Mesenchymal stem cell (in vitro differentiated cells and primary cell): ENCODE data around the gene HSD17B4.
"Not testable (repeated sequence)": the region's sequence is repeated elsewhere in the genome, so short reads cannot be mapped to it uniquely, and the experiment has no call there.

Experiments
- DNase-seq: peaks from one replicate; pipeline ENCODE4 v3.0.0-alpha.2; 2013
- H2AFZ ChIP-seq: one replicate; pipeline ENCODE4 v1.6.1; 2013; ENCODE audit warnings: low read depth, mild to moderate bottlenecking, control low read depth, inconsistent platforms, low read length, moderate library complexity
- H2AK5ac ChIP-seq: 2 replicates; pipeline ENCODE4 v1.6.1; 2013; ENCODE audit warnings: low read length, moderate library complexity, mild to moderate bottlenecking, inconsistent platforms; ENCODE audit not compliant: severe bottlenecking
- H2BK120ac ChIP-seq: one replicate; pipeline ENCODE4 v1.6.1; 2013; ENCODE audit warnings: low read depth, mild to moderate bottlenecking, inconsistent platforms, low read length, moderate library complexity
- H2BK12ac ChIP-seq, 2 experiments: one replicate each; pipeline ENCODE4 v1.6.1; 2013; ENCODE audit warnings: inconsistent platforms in 2 of 2, low read length in 2 of 2, mild to moderate bottlenecking in 2 of 2, moderate library complexity in 2 of 2, control low read depth in 1 of 2
- H2BK15ac ChIP-seq: one replicate; pipeline ENCODE4 v1.6.1; 2013; ENCODE audit warnings: mild to moderate bottlenecking, low read depth, inconsistent platforms; ENCODE audit not compliant: poor library complexity, severe bottlenecking
- H2BK5ac ChIP-seq: 2 replicates; pipeline ENCODE4 v1.6.1; 2013; ENCODE audit warnings: low read depth, mild to moderate bottlenecking, low read length, control low read depth, inconsistent platforms; ENCODE audit not compliant: poor library complexity, severe bottlenecking
- H3K14ac ChIP-seq, 2 experiments: one replicate each; pipeline ENCODE4 v1.6.1; 2013; ENCODE audit warnings: inconsistent platforms in 2 of 2, low read length in 2 of 2, control low read depth in 1 of 2, mild to moderate bottlenecking in 1 of 2, moderate library complexity in 1 of 2
- H3K18ac ChIP-seq, 2 experiments: one replicate each; pipeline ENCODE4 v1.6.1; 2013; ENCODE audit warnings: inconsistent platforms in 2 of 2, low read length in 2 of 2, control low read depth in 1 of 2, low read depth in 1 of 2, mild to moderate bottlenecking in 1 of 2
- H3K23ac ChIP-seq, 2 experiments: one replicate each; pipeline ENCODE4 v1.6.1; 2013; ENCODE audit warnings: inconsistent platforms in 2 of 2, low read length in 2 of 2, mild to moderate bottlenecking in 2 of 2, moderate library complexity in 2 of 2, control low read depth in 1 of 2
- H3K27ac ChIP-seq: 2 replicates; pipeline ENCODE4 v1.5.1; 2013; ENCODE audit warnings: mild to moderate bottlenecking, moderate library complexity, low read length, control low read depth, inconsistent platforms; ENCODE audit not compliant: poor library complexity, severe bottlenecking
- H3K27me3 ChIP-seq, 2 experiments: 2 replicates each; pipeline versions ENCODE4 v1.6.1 to v1.7.0; 2013; ENCODE audit warnings: low read length in 2 of 2, mild to moderate bottlenecking in 2 of 2, moderate library complexity in 2 of 2, control low read depth in 1 of 2, inconsistent platforms in 1 of 2; ENCODE audit not compliant: control insufficient read depth in 1 of 2, insufficient read depth in 1 of 2
- H3K36me3 ChIP-seq, 2 experiments: 2 replicates each; pipeline versions ENCODE4 v1.6.1 to v1.7.0; 2013; ENCODE audit warnings: low read length in 2 of 2, control low read depth in 1 of 2, inconsistent platforms in 1 of 2, low read depth in 1 of 2, mild to moderate bottlenecking in 1 of 2; ENCODE audit not compliant: insufficient read depth in 2 of 2, control insufficient read depth in 1 of 2
- H3K4ac ChIP-seq, 2 experiments: one replicate each; pipeline ENCODE4 v1.6.1; 2013; ENCODE audit warnings: inconsistent platforms in 2 of 2, low read length in 2 of 2, mild to moderate bottlenecking in 2 of 2, moderate library complexity in 2 of 2, control low read depth in 1 of 2, low read depth in 1 of 2
- H3K4me1 ChIP-seq: 2 replicates; pipeline ENCODE4 v1.6.1; 2013; ENCODE audit warnings: low read depth, low read length, control low read depth; ENCODE audit not compliant: control insufficient read depth, insufficient read depth
- H3K4me2 ChIP-seq: 2 replicates; pipeline ENCODE4 v1.6.1; 2013; ENCODE audit warnings: low read length, mild to moderate bottlenecking, inconsistent platforms; ENCODE audit not compliant: poor library complexity, severe bottlenecking
- H3K4me3 ChIP-seq, 2 experiments: 2 replicates each; pipeline versions ENCODE4 v1.5.1 to v1.7.0; 2013; ENCODE audit warnings: low read length in 2 of 2, mild to moderate bottlenecking in 2 of 2, control low read depth in 1 of 2, low read depth in 1 of 2; ENCODE audit not compliant: insufficient read depth in 1 of 2
- H3K79me1 ChIP-seq: replicated peaks from 2 replicates; pipeline ENCODE4 v1.6.1; 2013; ENCODE audit warnings: mild to moderate bottlenecking, control low read depth, low read length, inconsistent platforms; ENCODE audit not compliant: poor library complexity, severe bottlenecking
- H3K9ac ChIP-seq: 2 replicates; pipeline ENCODE4 v1.7.0; 2013; ENCODE audit warnings: mild to moderate bottlenecking, low read length, moderate library complexity
- H3K9me3 ChIP-seq: 2 replicates; pipeline ENCODE4 v1.7.0; 2013; ENCODE audit warnings: mild to moderate bottlenecking, low read length; ENCODE audit not compliant: control insufficient read depth
- H4K8ac ChIP-seq: one replicate; pipeline ENCODE4 v1.6.1; 2013; ENCODE audit warnings: inconsistent platforms, mild to moderate bottlenecking, low read length, moderate library complexity
- H4K91ac ChIP-seq: one replicate; pipeline ENCODE4 v1.6.1; 2013; ENCODE audit warnings: mild to moderate bottlenecking, low read length, inconsistent platforms
- WGBS: methylation state at CpG from one replicate; pipeline ENCODE4 v1.1.7; 2013; ENCODE audit warnings: mixed read lengths; 5-methylcytosine and 5-hydroxymethylcytosine counted together

The HSD17B4 gene

DNA sequence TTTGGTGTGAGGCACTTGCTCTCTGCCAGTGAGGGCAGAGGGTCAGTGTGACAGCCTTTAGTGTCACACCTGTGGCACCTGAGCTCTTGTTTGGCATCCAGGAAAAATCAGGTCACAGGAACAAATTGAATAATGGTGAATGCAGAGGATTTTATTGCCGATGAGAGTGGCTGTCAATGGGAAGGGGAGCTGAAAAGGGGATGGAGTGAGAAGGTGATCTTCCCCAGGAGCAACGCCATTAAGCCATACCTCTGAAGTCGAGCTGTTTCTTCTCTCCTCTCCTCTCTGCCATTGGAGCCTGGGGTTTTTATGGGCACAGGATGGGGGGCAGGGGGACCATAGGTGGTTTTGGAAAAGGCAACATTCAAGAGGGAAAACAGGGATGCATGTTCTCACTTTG lies 2.4 kb upstream of the HSD17B4 start:
- H4K8ac ChIP-seq = no peak overlapping the region
- H3K9me3 ChIP-seq = peaks cover 6% of the 10 kb centered on the region
- no peak overlapping the region for H4K91ac ChIP-seq
- no peak overlapping the region for H3K4me3 ChIP-seq
- H3K4me1 ChIP-seq = no peaks in the 10 kb centered on the region
- DNase-seq = no peak
- no peak overlapping the region for H3K4me2 ChIP-seq
- no peaks in the 10 kb centered on the region for H3K27me3 ChIP-seq
- H3K4ac ChIP-seq = no peak overlapping the region
- no peak overlapping the region for H3K27ac ChIP-seq
- H2AK5ac ChIP-seq = no peak overlapping the region
- no peak overlapping the region for H2BK120ac ChIP-seq
- H3K36me3 ChIP-seq = no peaks in the 10 kb centered on the region
- H2BK15ac ChIP-seq = no peak overlapping the region
- no peak overlapping the region for H2AFZ ChIP-seq
- no peak overlapping the region for H3K23ac ChIP-seq
- H3K18ac ChIP-seq = no peak overlapping the region
- 93% methylated on average over 2 of the region's 3 CpGs for WGBS
- no peak overlapping the region for H3K14ac ChIP-seq
- H2BK5ac ChIP-seq = no peak overlapping the region
- no peak overlapping the region for H3K9ac ChIP-seq
- no peak overlapping the region for H2BK12ac ChIP-seq
- peaks cover 12% of the 10 kb centered on the region for H3K79me1 ChIP-seq

DNA sequence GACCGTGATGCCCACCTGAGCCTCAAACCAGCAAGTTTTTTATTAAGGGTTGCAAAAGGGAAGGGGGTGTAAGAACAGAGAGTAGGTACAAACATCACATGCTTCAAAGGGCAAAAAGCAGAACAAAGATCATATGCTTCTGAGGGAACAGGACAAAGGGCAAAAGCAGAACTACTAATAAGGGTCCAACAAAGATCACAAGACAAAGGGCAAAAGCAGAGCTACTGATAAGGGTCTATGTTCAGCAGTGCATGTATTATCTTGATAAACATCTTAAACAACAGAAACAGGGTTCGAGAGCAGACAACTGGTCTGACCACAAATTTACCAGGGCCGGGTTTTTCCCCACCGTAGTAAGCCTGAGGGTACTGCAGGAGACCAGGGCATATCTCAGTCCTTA lies 1.7 kb upstream of the HSD17B4 start:
- 94% methylated on average over 4 of the region's 4 CpGs for WGBS
- not testable (repeated sequence) for H3K23ac ChIP-seq, H3K14ac ChIP-seq, H3K4me1 ChIP-seq, H3K27ac ChIP-seq, H3K4me3 ChIP-seq, H3K9ac ChIP-seq, H3K9me3 ChIP-seq, H3K4ac ChIP-seq, H3K27me3 ChIP-seq, H3K36me3 ChIP-seq, H2BK120ac ChIP-seq, H2BK15ac ChIP-seq, H3K4me2 ChIP-seq, H4K8ac ChIP-seq, H2AFZ ChIP-seq, H2BK5ac ChIP-seq, DNase-seq, H2AK5ac ChIP-seq, H4K91ac ChIP-seq, H2BK12ac ChIP-seq, H3K18ac ChIP-seq
- peaks cover 13% of the 10 kb centered on the region for H3K79me1 ChIP-seq

GRCh38 chr5:119451561-119451960 lies 736 bp upstream of the HSD17B4 start:
- no peak overlapping the region for H3K4ac ChIP-seq
- no peak overlapping the region for H3K18ac ChIP-seq
- no peak overlapping the region for H2AFZ ChIP-seq
- no peak overlapping the region for H2BK12ac ChIP-seq
- no peak overlapping the region for H3K4me2 ChIP-seq
- H3K9ac ChIP-seq = no peak overlapping the region
- no peaks in the 10 kb centered on the region for H3K27me3 ChIP-seq
- no peak overlapping the region for H4K91ac ChIP-seq
- H3K23ac ChIP-seq = no peak overlapping the region
- H2AK5ac ChIP-seq = no peak overlapping the region
- H2BK5ac ChIP-seq = no peak overlapping the region
- no peak overlapping the region for H3K27ac ChIP-seq
- H3K4me1 ChIP-seq = no peaks in the 10 kb centered on the region
- H3K9me3 ChIP-seq = peaks cover 6% of the 10 kb centered on the region
- 82% methylated on average over 4 of the region's 4 CpGs for WGBS
- no peak overlapping the region for H2BK15ac ChIP-seq
- no peaks in the 10 kb centered on the region for H3K36me3 ChIP-seq
- no peak for DNase-seq
- H3K79me1 ChIP-seq = peaks cover 16% of the 10 kb centered on the region
- no peak overlapping the region for H3K4me3 ChIP-seq
- no peak overlapping the region for H4K8ac ChIP-seq
- H3K14ac ChIP-seq = no peak overlapping the region
- H2BK120ac ChIP-seq = no peak overlapping the region

DNA sequence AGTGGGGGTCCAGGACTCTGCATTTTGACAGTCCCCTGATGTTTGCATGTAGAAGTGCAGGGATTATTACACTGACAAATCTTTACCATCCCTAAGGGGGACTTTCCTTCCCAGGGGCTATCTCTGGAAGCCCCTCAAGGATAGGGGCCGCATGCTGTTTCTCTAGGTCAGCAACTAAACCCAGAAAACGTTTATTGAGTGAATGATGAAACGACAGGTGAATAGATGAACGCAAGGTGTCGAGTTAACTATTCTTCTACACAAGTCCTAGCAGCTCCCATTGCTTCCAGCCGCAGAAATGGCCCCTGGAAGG lies 281 bp upstream of the HSD17B4 start:
- H2AK5ac ChIP-seq = no peak overlapping the region
- H3K9ac ChIP-seq = peak overlapping the region; percentile 96
- no peak overlapping the region for H2AFZ ChIP-seq
- H3K4ac ChIP-seq = no peak overlapping the region
- no peak overlapping the region for H2BK12ac ChIP-seq
- H3K4me1 ChIP-seq = no peaks in the 10 kb centered on the region
- no peak overlapping the region for H2BK5ac ChIP-seq
- H3K27me3 ChIP-seq = no peaks in the 10 kb centered on the region
- peaks cover 6% of the 10 kb centered on the region for H3K9me3 ChIP-seq
- no peak overlapping the region for H2BK15ac ChIP-seq
- H3K18ac ChIP-seq = no peak overlapping the region
- H2BK120ac ChIP-seq = no peak overlapping the region
- H3K79me1 ChIP-seq = peaks cover 18% of the 10 kb centered on the region
- 33% methylated on average over 4 of the region's 6 CpGs for WGBS
- H4K8ac ChIP-seq = no peak overlapping the region
- DNase-seq = no peak
- H3K4me3 ChIP-seq = peak overlapping the region; percentile 98 to 99
- no peak overlapping the region for H4K91ac ChIP-seq
- no peak overlapping the region for H3K14ac ChIP-seq
- no peak overlapping the region for H3K23ac ChIP-seq
- H3K4me2 ChIP-seq = peak overlapping the region; percentile 10
- no peak overlapping the region for H3K27ac ChIP-seq
- peaks cover 0 to 4% of the 10 kb centered on the region in 2 experiments for H3K36me3 ChIP-seq
